ENCODE data around the gene TRRAP. TPM values are rescaled to one million over a fixed set of nuclear protein-coding genes. Genes with fewer than 3 reads are reported as not detected.
"Not testable (repeated sequence)": the region's sequence is repeated elsewhere in the genome, so short reads cannot be mapped to it uniquely, and the experiment has no call there.

The TRRAP gene
- total RNA-seq (2014; rRNA removed; shearing (Covaris generic)), result 16.4 and 17.0 TPM in 2 replicates
- 13.7 and 14.9 TPM in 2 replicates for polyA plus RNA-seq (2014; cell fraction: nucleus; rRNA removed)

DNA sequence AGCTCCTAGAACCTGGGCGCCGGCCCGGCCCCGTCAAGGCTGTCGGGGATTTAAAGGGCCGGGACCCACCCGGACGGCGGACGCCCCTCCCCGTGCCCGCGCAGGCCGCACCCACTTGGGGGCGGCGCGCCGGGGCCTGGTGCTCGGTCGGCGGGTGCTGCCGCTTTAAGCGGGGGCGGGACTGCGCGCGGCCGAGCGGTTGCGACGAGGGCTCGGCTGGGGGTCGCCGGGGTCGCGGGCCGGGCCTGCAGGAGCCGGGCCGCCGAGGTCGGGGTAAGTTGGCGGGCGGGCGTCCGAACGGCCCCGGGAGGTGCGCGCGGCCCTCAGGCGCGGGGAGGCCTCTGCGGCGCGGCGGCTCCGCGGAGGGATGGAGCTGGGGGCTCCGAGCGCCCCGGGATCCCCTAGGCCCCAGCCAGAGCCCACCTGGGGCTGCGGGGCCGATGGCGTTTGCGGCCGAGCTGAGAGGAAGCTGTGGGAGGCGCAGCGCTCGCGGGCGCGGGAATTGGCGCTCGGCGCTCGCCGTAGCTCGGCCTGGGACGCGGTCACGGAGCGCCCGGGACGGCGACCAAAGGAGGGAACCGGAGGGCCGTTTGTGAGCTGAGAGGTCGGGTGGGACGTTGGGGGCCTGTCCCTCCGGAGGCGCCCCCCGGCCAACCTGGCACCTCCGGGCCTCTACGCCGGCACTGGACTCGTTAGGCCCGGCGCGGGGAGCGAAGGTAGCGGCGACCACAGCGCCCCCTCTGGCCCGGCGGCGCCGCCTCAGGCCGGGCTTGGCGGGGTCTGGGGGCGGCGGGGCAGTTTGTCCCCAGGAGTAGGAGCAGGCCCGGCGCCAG lies at the start of gene TRRAP:
TRRAP (plus strand) TSS at position 168 of the 833 bp plus-strand sequence. CDS start 2,619 bp downstream, outside the sequence.
- peak; percentile 48 for DNase-seq (ENCODE audit: extremely low read depth, low read depth)

DNA sequence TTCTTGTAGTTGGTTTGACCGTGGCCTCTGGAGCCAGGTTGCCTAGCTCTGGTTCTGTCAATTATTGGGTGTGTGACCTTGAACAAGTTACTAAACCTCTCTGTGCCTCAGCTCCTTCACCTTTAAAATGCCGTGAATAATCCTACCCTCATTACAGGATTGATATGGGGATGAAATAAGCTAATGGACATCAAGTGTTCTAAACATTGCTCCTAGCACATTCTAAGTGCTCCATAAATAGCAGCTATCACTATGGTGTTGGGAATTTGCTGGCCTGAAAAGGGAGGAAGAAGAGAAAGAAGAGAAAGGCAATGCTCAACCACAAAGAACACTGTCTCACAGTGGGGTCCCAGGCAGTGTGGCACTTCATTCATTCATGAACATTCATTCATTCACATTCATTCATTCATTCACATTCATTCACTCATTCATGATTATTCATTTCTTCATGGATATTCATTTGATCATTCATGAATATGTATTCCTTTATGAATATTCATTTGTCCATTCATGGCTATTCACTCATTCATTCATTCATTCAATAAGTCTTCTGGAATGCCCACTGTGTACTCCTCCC lies 47.3 kb upstream of the TRRAP start:
- no peak for DNase-seq (ENCODE audit: extremely low read depth, low read depth)

DNA sequence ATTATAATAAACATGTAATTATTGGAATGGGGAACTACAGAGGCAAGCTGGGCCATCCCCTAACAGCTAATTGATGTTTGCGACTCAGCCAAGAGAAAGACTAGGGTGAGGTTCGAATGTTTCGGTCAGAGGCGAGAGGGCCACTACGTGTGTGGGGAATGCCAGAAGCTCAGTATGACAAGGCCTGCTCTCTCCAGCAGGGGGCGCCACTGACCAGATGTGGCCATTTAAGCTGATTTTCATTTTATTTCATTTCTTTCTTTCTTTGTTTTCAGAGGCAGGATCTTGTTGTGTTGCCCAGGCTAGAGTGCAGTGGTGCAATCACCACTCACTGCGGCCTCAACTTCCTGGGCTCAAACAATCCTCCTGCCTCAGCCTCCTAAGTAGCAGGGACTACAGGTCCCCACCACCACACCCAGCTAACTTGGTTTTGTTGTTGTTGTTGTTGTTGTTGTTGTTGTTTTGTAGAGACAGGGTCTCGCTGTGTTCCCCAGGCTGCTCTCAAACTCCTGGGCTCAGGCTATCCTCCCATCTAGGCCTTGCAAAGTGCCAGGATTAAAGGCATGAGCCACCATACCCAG lies 46.6 kb upstream of the TRRAP start:
- no peak for DNase-seq (ENCODE audit: extremely low read depth, low read depth)

DNA sequence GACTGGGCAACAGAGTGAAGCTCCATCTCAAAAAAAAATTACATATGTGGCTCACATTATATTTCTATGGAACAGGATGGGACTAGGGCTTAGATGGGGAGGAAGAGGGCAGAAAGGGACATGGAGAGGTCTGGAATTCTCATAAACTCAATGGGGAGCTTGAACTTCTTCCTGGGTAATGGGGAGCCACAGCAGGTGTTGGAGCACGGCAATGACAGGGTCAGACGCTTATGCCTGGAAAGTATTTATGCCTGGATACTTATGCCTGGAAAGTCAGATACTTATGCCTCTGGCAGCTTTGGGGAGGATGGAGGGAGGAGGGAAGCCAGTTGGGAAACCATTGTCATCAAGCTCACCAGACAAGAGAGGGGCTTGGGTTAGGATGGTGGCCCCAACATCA lies 45.3 kb upstream of the TRRAP start:
- DNase-seq (ENCODE audit: extremely low read depth, low read depth), result no peak

DNA sequence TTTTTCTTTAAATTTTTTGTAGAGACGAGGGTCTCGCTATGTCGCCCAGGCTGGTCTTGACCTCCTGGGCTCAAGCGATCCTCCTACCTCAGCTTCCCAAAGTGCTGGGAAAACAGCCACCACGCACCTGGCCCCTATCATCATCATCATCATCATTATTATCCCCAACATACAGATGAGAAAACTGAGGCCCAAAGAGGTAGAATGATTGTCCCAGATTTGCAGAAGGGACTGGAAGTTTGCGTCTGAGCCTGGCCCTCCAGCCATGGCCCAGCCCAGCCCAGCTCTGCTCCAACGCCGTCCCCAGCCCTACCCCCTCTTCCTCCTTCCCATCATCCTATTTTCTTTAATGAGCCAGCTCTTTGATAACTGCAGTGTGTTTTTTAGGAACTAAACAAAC lies 43.4 kb upstream of the TRRAP start:
- no peak for DNase-seq (ENCODE audit: extremely low read depth, low read depth)

DNA sequence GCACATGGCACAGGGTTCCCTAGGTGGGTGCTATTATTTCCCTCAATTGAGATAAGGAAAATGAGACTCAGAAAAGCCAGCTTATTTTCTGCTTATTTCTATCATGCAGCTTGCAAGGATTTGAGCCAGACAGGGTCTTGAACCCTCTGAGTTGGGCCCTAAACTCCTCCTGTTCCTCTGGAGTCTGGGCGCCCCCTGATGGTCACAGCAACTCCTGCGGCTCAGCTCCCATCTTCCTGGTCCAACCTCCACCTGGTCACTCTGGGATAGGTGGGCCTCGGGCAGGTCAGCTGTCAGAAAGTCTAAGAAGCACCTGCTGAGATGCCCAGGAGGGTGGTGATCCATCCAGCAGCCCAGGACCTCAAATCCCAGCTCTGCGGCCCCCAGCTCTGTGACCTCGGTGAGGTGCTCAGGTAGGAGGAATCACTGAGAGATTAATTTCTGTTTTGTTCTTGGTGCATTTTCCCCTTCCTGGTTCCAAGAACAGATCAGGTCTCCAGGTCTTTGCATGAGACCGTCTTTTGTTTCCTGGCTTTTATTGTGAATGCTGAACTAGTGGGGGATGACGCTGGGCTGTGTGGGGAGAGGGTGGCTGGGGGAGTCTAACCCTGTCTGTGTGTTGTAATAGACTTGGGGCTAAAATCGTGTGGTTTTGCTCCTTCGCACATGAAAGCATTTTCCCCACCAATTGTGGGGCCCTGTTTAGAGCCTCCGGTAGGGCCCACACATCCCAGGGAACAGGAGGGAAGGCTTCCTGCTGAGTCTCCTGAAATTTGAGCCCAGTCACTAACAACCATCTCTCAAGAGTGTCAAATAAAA lies 41.3 kb upstream of the TRRAP start:
- DNase-seq (ENCODE audit: extremely low read depth, low read depth), result peak; percentile 31

DNA sequence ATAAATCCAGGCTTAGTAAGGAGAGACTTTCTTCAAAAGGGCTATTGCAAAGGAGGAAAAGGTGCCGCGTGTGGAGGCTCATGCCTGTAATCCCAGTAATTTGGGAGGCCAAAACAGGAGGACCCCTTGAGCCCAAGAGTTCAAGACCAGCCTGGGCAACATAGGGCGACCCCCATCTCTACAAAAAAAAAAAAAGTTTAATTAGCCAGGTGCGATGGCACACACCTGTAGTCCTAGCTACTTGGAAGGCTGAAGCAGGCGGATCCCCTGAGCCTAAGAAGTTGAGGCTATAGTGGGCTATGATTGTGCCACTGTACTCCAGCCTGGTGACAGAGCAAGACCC lies 40.7 kb upstream of the TRRAP start:
- DNase-seq (ENCODE audit: extremely low read depth, low read depth), result no peak

DNA sequence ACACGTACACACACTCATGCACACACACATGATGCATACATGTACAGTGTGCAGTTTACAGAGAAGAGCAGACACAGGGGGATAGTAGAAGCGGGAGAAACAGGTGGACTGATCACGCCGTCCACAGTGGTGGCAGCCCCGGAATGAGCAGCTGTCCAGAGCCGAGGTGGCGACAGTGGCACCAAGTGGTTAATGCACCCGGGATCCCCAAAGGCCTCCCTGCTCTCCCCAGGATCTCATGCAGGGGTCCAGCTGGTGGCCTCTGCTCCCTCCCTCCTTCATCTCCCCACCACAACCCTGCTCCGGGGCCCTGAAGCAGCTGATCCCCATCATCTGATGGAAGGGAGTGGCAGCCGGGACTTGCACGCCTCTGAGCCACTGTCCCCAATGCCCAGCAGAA lies 38.2 kb upstream of the TRRAP start:
- no peak for DNase-seq (ENCODE audit: extremely low read depth, low read depth)

DNA sequence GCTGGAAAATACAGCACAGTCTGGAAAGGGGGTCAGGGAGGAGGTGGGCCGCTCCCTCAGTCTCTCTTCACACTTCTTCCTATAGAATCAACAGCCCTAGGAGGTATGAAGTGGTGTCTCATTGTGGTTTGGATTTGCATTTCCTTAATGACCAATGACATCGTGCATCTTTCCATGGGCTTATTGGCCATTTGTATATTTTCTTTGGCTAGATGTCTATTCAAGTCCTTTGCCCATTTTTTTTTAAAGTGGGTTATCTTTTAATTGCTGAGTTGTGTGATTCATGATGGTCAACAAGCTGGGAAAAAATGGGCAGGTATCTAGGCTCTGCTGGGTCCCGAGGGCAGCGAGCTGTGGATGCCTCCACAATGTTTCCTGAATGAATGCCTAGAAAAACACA lies 37.6 kb upstream of the TRRAP start:
- DNase-seq (ENCODE audit: extremely low read depth, low read depth), result no peak

DNA sequence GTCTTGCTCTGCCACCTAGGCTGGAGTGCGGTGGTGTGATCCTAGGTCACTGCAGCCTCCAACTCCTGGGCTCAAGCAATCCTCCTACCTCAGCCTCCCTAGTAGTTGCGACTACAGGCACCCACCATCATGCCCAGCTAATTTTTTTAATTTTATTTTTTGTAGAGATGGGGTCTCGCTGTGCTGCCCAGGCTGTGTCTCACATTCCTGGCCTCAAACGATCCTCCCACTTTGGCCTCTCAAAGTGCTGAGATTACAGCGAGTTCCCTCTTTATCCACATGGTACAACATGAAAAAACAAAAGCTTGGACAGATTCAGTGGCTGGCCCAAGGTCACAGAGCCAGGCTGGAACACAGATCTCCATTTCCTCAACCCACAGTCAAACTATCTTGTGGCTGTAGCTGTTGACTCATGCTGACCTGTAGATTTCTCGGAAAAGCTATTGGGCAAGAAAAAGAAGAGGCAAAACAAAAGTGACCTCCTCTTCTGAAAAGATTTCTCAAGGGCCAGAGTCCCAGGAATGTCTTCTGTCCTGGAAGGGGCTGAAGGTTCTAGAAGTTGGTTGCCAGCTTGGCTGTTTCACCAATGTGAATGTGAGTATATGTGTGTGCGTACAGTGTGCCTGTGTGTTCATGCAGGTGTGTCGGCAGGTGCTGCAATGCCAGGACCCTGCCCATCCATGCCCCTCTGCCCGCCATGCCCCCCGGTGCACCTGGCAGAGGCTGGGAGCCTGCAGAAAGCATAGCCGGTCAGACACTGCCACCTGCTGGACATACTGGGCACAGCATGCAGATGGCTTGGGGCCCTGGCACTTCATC lies 36.9 kb upstream of the TRRAP start:
- DNase-seq (ENCODE audit: extremely low read depth, low read depth), result peak; percentile 41

DNA sequence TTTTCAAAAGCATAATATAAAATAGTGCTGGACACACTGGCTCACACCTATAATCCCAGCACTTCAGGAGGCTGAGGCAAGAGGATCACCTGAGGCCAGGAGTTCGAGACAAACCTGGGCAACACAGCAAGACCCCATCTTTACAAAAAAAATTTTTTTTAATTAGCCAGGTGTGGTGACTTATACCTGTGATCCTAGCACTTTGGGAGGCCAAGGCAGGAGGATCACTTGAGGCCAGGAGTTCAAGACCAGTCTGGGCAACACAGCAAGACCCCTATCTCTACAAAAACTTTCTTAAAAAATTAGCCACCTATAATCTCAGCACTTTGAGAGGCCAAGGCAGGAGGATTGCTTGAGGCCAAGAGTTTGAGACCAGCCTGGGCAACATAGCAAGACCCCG lies 35.8 kb upstream of the TRRAP start:
- not testable (repeated sequence) for DNase-seq (ENCODE audit: extremely low read depth, low read depth)

DNA sequence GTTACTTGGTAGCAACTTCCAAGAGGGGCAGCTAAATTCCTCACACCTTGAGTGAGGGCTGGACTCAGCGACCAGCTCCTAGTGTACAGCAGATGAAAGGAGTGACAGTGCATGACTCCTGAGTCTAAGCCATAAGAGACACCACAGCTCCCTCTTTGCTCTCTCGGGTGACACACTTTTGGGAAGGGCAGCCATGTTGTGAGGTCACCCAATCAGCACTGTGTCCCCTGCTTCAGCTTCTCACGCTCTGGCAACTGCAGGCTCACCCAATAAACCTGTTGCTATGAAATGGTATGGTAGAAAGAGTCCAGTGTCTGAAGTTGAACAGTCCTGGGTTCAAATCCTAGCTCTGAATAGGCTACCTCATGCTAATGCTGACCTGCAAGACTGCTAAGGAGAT lies 29.4 kb upstream of the TRRAP start:
- DNase-seq (ENCODE audit: extremely low read depth, low read depth), result no peak

DNA sequence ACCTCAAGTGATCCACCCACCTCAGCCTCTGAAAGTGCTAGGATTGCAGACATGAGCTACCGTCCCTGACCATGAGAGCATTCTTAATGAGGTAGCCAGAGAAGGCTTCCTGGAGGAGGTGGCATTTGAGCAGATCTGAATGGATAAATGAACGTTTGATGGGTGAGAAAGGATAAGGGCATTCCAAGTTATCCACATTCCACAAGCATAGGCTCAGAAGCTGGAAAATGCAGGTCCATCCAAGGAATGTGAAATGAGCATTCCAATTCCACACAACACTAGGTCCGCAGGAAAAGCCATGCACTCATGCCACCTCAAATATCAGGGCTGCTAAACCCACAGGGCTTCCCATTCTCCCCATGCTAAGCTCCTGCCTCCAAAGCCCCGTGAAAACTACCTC lies 25.5 kb upstream of the TRRAP start:
- DNase-seq (ENCODE audit: extremely low read depth, low read depth), result no peak

DNA sequence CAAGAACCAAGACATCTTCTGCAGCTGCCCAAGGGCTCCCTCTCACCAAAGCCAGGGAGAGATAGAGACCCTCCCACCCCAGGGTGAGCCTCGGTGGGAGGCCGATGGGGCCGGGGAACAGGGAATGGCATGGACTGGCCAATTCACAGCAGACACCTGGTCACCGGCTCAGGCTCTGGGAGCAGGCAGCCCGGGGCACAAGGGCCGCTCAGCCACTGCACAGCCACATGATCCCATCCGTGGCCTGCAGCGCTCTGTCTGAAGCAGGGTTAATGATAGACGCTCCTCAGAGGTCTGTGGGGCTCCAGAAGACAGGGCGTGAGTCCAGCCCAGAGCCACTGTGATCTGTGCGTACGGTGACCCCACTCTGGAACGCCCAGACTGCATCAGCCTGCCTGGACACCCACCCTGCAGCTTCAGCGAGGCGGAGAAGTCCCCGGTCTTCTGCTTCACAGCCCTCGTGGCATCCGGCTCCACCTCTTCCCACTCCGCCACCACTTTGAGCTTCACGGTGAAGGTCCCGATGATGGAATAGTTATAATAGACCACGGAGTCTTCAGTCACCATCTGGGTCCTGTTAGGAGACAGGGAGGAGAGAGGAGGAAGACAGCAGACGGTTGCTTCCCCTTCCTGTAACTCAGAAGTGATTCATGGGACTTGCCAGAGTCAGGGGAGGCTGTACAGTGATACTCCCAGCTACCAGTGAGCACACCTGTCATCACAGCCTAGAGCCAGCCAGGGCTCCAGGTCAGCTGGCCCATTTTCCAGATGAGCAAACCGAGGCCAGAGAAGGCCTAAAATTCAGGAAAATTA lies 22.5 kb upstream of the TRRAP start:
- no peak for DNase-seq (ENCODE audit: extremely low read depth, low read depth)

DNA sequence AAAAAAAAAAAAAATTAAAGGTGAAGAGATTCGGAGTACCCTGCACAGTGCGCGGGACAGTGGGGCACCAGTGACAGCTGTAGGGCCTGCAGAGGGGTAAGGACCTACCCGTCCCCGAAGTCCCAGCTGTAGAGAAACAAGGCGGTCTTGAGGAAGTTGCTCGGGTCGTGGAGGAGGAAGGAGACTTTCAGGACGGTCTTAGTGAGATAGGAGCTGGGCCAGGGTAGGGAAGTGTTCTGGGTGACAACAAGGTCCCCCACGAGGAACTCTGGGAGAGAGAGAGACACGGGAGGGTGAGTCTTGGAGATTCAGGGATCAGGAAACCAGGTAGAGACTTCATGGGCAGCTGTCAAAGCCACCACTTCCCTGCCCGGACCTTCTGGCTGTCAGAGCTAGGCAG lies 18.3 kb upstream of the TRRAP start:
- DNase-seq (ENCODE audit: extremely low read depth, low read depth), result no peak

DNA sequence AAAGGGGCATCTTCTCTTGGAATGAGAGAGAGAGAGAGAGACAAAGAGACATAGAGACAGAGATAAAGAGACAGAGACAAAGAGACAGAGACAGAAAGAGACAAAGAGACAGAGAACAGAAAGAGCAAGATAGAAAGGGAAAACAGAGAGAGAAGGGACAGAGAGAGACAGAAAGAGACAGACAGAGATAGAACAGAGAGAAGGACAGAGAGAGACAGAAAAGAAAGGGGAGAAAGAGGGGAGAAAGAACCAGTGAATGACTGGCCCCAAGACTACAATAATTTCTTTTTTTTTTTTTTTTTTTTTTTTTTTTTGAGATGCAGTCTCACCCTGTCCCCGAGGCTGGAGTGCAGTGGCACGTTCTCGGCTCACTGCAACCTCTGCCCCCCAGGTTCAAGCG lies 16.1 kb upstream of the TRRAP start:
- no peak for DNase-seq (ENCODE audit: extremely low read depth, low read depth)

DNA sequence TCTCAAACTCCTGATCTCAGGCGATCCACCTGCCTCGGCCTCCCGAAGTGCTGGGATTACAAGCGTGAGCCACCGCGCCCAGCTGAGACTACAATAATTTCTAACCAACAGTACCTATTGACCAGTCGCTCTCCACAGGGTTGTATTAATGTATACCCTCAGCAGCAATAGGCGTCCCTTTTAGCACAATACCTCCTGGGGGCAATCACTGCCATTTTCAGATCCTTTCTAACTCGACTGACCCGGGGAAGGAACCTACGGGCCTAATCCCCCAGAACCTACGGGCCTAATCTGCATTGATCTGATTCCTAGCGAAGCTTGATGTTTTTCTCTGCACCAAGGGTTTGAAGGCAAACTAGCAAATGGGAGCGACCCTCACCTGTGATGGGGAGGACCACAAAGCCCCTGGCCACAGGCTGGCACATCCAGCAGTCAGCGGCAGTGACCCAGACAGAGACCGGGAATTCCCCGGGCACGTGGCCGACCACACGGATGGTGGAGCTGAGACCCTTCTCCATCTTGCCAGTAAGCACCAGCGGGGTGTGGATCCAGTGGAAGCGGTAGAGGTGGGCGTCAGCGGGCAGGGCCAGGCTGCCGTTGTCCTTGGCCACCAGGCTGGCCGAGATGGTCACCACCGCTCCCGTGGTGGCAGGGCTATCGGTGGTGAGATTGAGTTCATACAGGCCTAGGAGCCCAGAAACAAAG lies 15.5 kb upstream of the TRRAP start:
- no peak for DNase-seq (ENCODE audit: extremely low read depth, low read depth)

DNA sequence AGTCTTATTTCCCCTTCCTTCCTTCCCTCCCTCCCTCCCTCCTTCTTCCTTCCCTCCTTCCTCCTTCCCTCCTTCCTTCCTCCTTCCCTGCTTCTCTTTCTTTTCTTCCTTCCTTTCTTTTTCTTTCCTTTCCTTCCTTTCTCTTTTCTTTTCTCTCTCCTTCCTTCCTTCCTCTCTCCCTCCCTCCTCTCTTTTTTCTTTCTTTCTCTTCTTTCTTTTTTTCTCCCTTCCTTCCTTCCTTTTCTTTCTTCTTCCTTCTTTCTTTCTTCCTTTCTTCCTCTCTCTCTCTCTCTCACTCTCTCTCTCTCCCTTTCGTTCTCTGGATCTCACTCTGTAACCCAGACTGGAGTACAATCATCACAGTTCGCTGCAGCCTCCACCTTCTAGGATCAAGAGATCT lies 14.7 kb upstream of the TRRAP start:
- no peak for DNase-seq (ENCODE audit: extremely low read depth, low read depth)
